T-helper 17 cell (primary cell): Measurements from ENCODE around the gene CPLANE1. TPM values are rescaled to one million over a fixed set of nuclear protein-coding genes. Genes with fewer than 3 reads are reported as not detected.
"Not testable (repeated sequence)": the region's sequence is repeated elsewhere in the genome, so short reads cannot be mapped to it uniquely, and the experiment has no call there.

Experiments
- ATAC-seq: fragments of 150-1000 bp; cut with Tn5 transposase; 2 replicates; pipeline ENCODE4 v1.10.0; 2021; ENCODE audit warnings: mild to moderate bottlenecking, moderate library complexity
- DNase-seq, 3 donors: peaks; one replicate each; pipeline versions ENCODE4 v3.0.0 to v3.0.0-alpha.2; 2020 to 2021
- H3K9me3 ChIP-seq: one replicate; pipeline ENCODE4 v1.7.0; 2013; ENCODE audit warnings: low read length, mild to moderate bottlenecking; ENCODE audit not compliant: control insufficient read depth, poor library complexity, severe bottlenecking
- H3K27ac Mint-ChIP-seq: one replicate; pipeline ENCODE4 v1.8.0; 2022; ENCODE audit warnings: mild to moderate bottlenecking, moderate library complexity, mixed read lengths
- H3K27me3 Mint-ChIP-seq: one replicate; pipeline ENCODE4 v1.8.0; 2022; ENCODE audit warnings: mixed read lengths
- H3K36me3 Mint-ChIP-seq: one replicate; pipeline ENCODE4 v1.8.0; 2022; ENCODE audit warnings: low read depth, mixed read lengths
- H3K4me1 Mint-ChIP-seq: one replicate; pipeline ENCODE4 v1.8.0; 2022; ENCODE audit warnings: mild to moderate bottlenecking, mixed read lengths
- H3K4me3 Mint-ChIP-seq: one replicate; pipeline ENCODE4 v1.8.0; 2022; ENCODE audit warnings: mild to moderate bottlenecking, moderate library complexity, mixed read lengths
- total RNA-seq, 4 donors: library from RNA in 2 of 4; stranded (reverse) in 2 of 4; gene quantifications; one replicate each; pipeline ENCODE4 v1.2.3 and lab custom pipeline; 2022 to 2026

The CPLANE1 gene
- total RNA-seq, 2 donors from 2014 or later: 6.0 to 8.4 TPM

- not testable (repeated sequence) for H3K36me3 Mint-ChIP-seq, H3K27ac Mint-ChIP-seq, DNase-seq, H3K9me3 ChIP-seq, H3K4me1 Mint-ChIP-seq, ATAC-seq, H3K4me3 Mint-ChIP-seq, H3K27me3 Mint-ChIP-seq
Observed at GRCh38 chr5:37135312-37135711, 113.9 kb downstream of the CPLANE1 start.

GRCh38 chr5:37133939-37134338 is 115.2 kb downstream of the CPLANE1 start:
- Mint-ChIP-seq H3K4me1 (no peaks in the 10 kb centered on the region), H3K4me3 (no peak overlapping the region), H3K36me3 (peaks cover 6% of the 10 kb centered on the region), H3K27ac (no peak overlapping the region), H3K27me3 (no peaks in the 10 kb centered on the region)
- ATAC-seq: no peak
- DNase-seq: no peak
- H3K9me3 ChIP-seq: no peaks in the 10 kb centered on the region

GRCh38 chr5:37132646-37133045 is 116.5 kb downstream of the CPLANE1 start:
- no peaks in the 10 kb centered on the region for H3K9me3 ChIP-seq
- peaks cover 6% of the 10 kb centered on the region for H3K36me3 Mint-ChIP-seq
- no peaks in the 10 kb centered on the region for H3K27me3 Mint-ChIP-seq
- no peak for DNase-seq
- ATAC-seq: no peak
- no peak overlapping the region for H3K4me3 Mint-ChIP-seq
- no peaks in the 10 kb centered on the region for H3K4me1 Mint-ChIP-seq
- H3K27ac Mint-ChIP-seq: no peak overlapping the region

GRCh38 chr5:37121465-37121864 is 127.7 kb downstream of the CPLANE1 start:
- H3K9me3 ChIP-seq: no peaks in the 10 kb centered on the region
- Mint-ChIP-seq H3K36me3 (peaks cover 4% of the 10 kb centered on the region), H3K4me3 (no peak overlapping the region), H3K4me1 (peaks cover 6% of the 10 kb centered on the region), H3K27ac (no peak overlapping the region), H3K27me3 (no peaks in the 10 kb centered on the region)
- ATAC-seq (no peak), DNase-seq (no peak)

- H3K27ac Mint-ChIP-seq: no peak overlapping the region
- peaks cover 4% of the 10 kb centered on the region for H3K36me3 Mint-ChIP-seq
Observed at GRCh38 chr5:37121027-37121426, 128.1 kb downstream of the CPLANE1 start.

GRCh38 chr5:37120270-37120669 is 128.9 kb downstream of the CPLANE1 start:
- DNase-seq (no peak), ATAC-seq (no peak)
- Mint-ChIP-seq H3K27me3 (no peaks in the 10 kb centered on the region), H3K4me3 (no peak overlapping the region), H3K36me3 (peaks cover 4% of the 10 kb centered on the region), H3K27ac (no peak overlapping the region), H3K4me1 (peaks cover 6% of the 10 kb centered on the region)
- H3K9me3 ChIP-seq: no peaks in the 10 kb centered on the region

More at GRCh38 chr5:37121027-37121426, 128.1 kb downstream of the CPLANE1 start:
- Mint-ChIP-seq H3K4me1 (peaks cover 6% of the 10 kb centered on the region), H3K27me3 (no peaks in the 10 kb centered on the region), H3K4me3 (no peak overlapping the region)
- DNase-seq (no peak), ATAC-seq (no peak)
- H3K9me3 ChIP-seq: no peaks in the 10 kb centered on the region

- DNase-seq (no peak), ATAC-seq (no peak)
- H3K27me3 Mint-ChIP-seq: no peaks in the 10 kb centered on the region
- H3K36me3 Mint-ChIP-seq: peaks cover 4% of the 10 kb centered on the region
- no peak overlapping the region for H3K27ac Mint-ChIP-seq
- H3K9me3 ChIP-seq: no peaks in the 10 kb centered on the region
- peaks cover 14% of the 10 kb centered on the region for H3K4me1 Mint-ChIP-seq
- H3K4me3 Mint-ChIP-seq: no peak overlapping the region
Observed at GRCh38 chr5:37116359-37116758, 132.8 kb downstream of the CPLANE1 start.

- H3K4me1 Mint-ChIP-seq: peaks cover 18% of the 10 kb centered on the region
- H3K36me3 Mint-ChIP-seq: peaks cover 12% of the 10 kb centered on the region
- no peak overlapping the region for H3K27ac Mint-ChIP-seq
- H3K9me3 ChIP-seq: no peaks in the 10 kb centered on the region
- H3K4me3 Mint-ChIP-seq: peak overlapping the region; percentile 33
- H3K27me3 Mint-ChIP-seq: no peaks in the 10 kb centered on the region
- ATAC-seq (no peak), DNase-seq (no peak)
Observed at GRCh38 chr5:37112383-37112991, 136.7 kb downstream of the CPLANE1 start.

GRCh38 chr5:37111426-37112382 is 137.5 kb downstream of the CPLANE1 start:
- ATAC-seq: peak; percentile 65
- H3K9me3 ChIP-seq: no peaks in the 10 kb centered on the region
- H3K27ac Mint-ChIP-seq: peak overlapping the region; percentile 49
- H3K4me1 Mint-ChIP-seq: peaks cover 18% of the 10 kb centered on the region
- peak overlapping the region; percentile 69 for H3K4me3 Mint-ChIP-seq
- H3K27me3 Mint-ChIP-seq: no peaks in the 10 kb centered on the region
- H3K36me3 Mint-ChIP-seq: peaks cover 11% of the 10 kb centered on the region
- DNase-seq: no peak

GRCh38 chr5:37110135-37110534 is 139.0 kb downstream of the CPLANE1 start:
- peaks cover 18% of the 10 kb centered on the region for H3K4me1 Mint-ChIP-seq
- peaks cover 11% of the 10 kb centered on the region for H3K36me3 Mint-ChIP-seq
- no peaks in the 10 kb centered on the region for H3K27me3 Mint-ChIP-seq
- H3K27ac Mint-ChIP-seq: peak overlapping the region; percentile 0
- ATAC-seq (no peak), DNase-seq (no peak)
- no peak overlapping the region for H3K4me3 Mint-ChIP-seq
- H3K9me3 ChIP-seq: no peaks in the 10 kb centered on the region

GRCh38 chr5:37109338-37109737 is 139.8 kb downstream of the CPLANE1 start:
- H3K4me3 Mint-ChIP-seq: no peak overlapping the region
- peaks cover 11% of the 10 kb centered on the region for H3K36me3 Mint-ChIP-seq
- no peak for DNase-seq
- H3K9me3 ChIP-seq: no peaks in the 10 kb centered on the region
- H3K4me1 Mint-ChIP-seq: peaks cover 18% of the 10 kb centered on the region
- no peaks in the 10 kb centered on the region for H3K27me3 Mint-ChIP-seq
- ATAC-seq: no peak
- no peak overlapping the region for H3K27ac Mint-ChIP-seq

GRCh38 chr5:37103302-37103701 is 145.9 kb downstream of the CPLANE1 start:
- H3K9me3 ChIP-seq: no peaks in the 10 kb centered on the region
- no peaks in the 10 kb centered on the region for H3K4me1 Mint-ChIP-seq
- no peak overlapping the region for H3K4me3 Mint-ChIP-seq
- no peak for DNase-seq
- no peak for ATAC-seq
- no peak overlapping the region for H3K27ac Mint-ChIP-seq
- peaks cover 10% of the 10 kb centered on the region for H3K36me3 Mint-ChIP-seq
- H3K27me3 Mint-ChIP-seq: no peaks in the 10 kb centered on the region

- not testable (repeated sequence) for H3K36me3 Mint-ChIP-seq
Observed at GRCh38 chr5:37099267-37099666, 149.9 kb downstream of the CPLANE1 start.

More at GRCh38 chr5:37099267-37099666, 149.9 kb downstream of the CPLANE1 start:
- not testable (repeated sequence) for H3K4me3 Mint-ChIP-seq, H3K27me3 Mint-ChIP-seq, H3K9me3 ChIP-seq, H3K4me1 Mint-ChIP-seq, H3K27ac Mint-ChIP-seq, ATAC-seq, DNase-seq
